Calu3 (cell line): ENCODE data around the gene KLF14. TPM values are rescaled to one million over a fixed set of nuclear protein-coding genes. Genes with fewer than 3 reads are reported as not detected.

ENCODE experiments used
- BruUV-seq: library from RNA; stranded (reverse); fragments of 400-500 nt; replicated peaks from 2 replicates; lab custom pipeline; 2021; lab: Mats Ljungman, UMichigan
- CTCF ChIA-PET: fragments of 300-600 bp; sonication (Branson Sonifier 250); formaldehyde crosslinking; loops from one replicate; lab custom pipeline; 2022; ENCODE audit warnings: antibody characterized with exemption; lab: Charles Lee
- DNase-seq: peaks from one replicate; pipeline ENCODE4 v3.0.0; 2022
- H3K27ac Mint-ChIP-seq: one replicate; pipeline ENCODE4 v1.8.0; 2022; ENCODE audit warnings: mixed read lengths; ENCODE audit not compliant: unreplicated experiment
- H3K27me3 Mint-ChIP-seq: one replicate; pipeline ENCODE4 v1.8.0; 2022; ENCODE audit warnings: mixed read lengths; ENCODE audit not compliant: unreplicated experiment
- H3K36me3 Mint-ChIP-seq: one replicate; pipeline ENCODE4 v1.8.0; 2022; ENCODE audit warnings: mild to moderate bottlenecking, moderate library complexity, mixed read lengths; ENCODE audit not compliant: insufficient read depth, unreplicated experiment
- H3K4me1 Mint-ChIP-seq: one replicate; pipeline ENCODE4 v1.8.0; 2022; ENCODE audit warnings: mild to moderate bottlenecking, low read depth, mixed read lengths; ENCODE audit not compliant: unreplicated experiment
- H3K4me3 Mint-ChIP-seq: one replicate; pipeline ENCODE4 v1.8.0; 2022; ENCODE audit warnings: mild to moderate bottlenecking, low read depth, moderate library complexity, mixed read lengths; ENCODE audit not compliant: unreplicated experiment
- H3K9me3 Mint-ChIP-seq: one replicate; pipeline ENCODE4 v1.8.0; 2022; ENCODE audit warnings: low read depth, mixed read lengths; ENCODE audit not compliant: unreplicated experiment
- CTCF ChIP-seq: fragments of 200-600 bp; IDR thresholded peaks from one replicate; pipeline ENCODE4 v1.8.0; 2022; ENCODE audit warnings: antibody characterized with exemption; ENCODE audit not compliant: unreplicated experiment
- intact Hi-C: fragments of 100-400 bp; cut with micrococcal nuclease; formaldehyde crosslinking; loops from one replicate; pipeline ENCODE4 v1.10.0; 2022; ENCODE audit not compliant: unreplicated experiment
- total RNA-seq: library from RNA; stranded (reverse); gene quantifications from 2 replicates; pipeline ENCODE4 v1.2.3, GENCODE V29; 2022

The KLF14 gene
- total RNA-seq, 1 experiment from 2014 or later, result 0.17 TPM

GRCh38 chr7:130750755-130751154 lies 16.7 kb upstream of the KLF14 start:
- no peaks in the 10 kb centered on the region for H3K36me3 Mint-ChIP-seq
- DNase-seq, result no peak
- TF ChIP-seq CTCF, result no peak
- H3K4me1 Mint-ChIP-seq, result no peaks in the 10 kb centered on the region
- H3K27me3 Mint-ChIP-seq, result peaks cover 74% of the 10 kb centered on the region
- intact Hi-C loops, result loop anchor here (10.0 kb wide), 1 partner anchor 676 kb away; the partner anchor contains the start of gene KLHDC10
- H3K9me3 Mint-ChIP-seq, result no peaks in the 10 kb centered on the region
- H3K27ac Mint-ChIP-seq, result no peak overlapping the region
- BruUV-seq, result no TSS peak
- CTCF ChIA-PET, result no interaction called here
- H3K4me3 Mint-ChIP-seq, result no peak overlapping the region

GRCh38 chr7:130748531-130749389 lies 14.8 kb upstream of the KLF14 start:
- intact Hi-C loops, result no loop called here
- no peak overlapping the region for H3K27ac Mint-ChIP-seq
- CTCF ChIA-PET, result interaction anchor here (0.7 kb wide), 1 partner anchor 24 kb away, joined by 4 read pairs; no protein-coding TSS in a partner anchor
- DNase-seq, result no peak
- H3K4me3 Mint-ChIP-seq, result no peak overlapping the region
- no peaks in the 10 kb centered on the region for H3K36me3 Mint-ChIP-seq
- no TSS peak for BruUV-seq
- peaks cover 72% of the 10 kb centered on the region for H3K27me3 Mint-ChIP-seq
- TF ChIP-seq CTCF, result no peak
- no peaks in the 10 kb centered on the region for H3K9me3 Mint-ChIP-seq
- no peaks in the 10 kb centered on the region for H3K4me1 Mint-ChIP-seq

DNA sequence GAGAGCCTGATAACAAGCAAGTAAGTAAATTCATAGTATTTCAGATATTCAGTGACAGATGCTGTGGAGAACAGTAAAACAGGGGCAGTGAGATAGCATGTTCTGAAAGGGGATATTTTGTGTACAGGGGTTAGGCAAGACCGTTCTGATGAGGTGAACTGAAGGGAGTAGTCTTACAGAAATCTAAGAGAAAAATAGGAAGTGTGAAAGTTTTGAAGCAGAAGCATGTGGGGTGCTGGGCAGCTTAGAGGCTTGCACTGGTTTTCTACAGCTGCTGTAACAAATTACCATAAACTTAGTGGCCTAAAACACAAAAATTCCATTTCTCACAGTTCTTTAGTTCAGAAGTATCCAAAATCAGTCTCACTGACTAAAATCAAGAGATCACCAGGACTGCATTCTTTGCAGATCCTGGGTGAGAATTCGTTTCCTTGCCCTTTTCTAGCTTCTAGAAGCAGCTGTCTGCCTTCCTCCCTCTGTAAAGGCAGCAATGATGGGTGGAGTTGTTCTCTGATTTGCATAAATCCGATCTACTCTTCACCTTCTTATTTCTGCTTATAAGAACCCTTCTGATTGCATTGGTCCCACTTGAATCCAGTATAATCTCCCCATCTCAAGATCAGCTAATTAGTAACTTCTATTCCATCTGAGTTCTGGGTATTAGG lies 7.5 kb upstream of the KLF14 start:
- no peaks in the 10 kb centered on the region for H3K4me1 Mint-ChIP-seq
- H3K27me3 Mint-ChIP-seq, result peaks cover 28% of the 10 kb centered on the region
- H3K27ac Mint-ChIP-seq, result no peak overlapping the region
- H3K9me3 Mint-ChIP-seq, result no peaks in the 10 kb centered on the region
- BruUV-seq, result no TSS peak
- intact Hi-C loops, result no loop called here
- no peak for DNase-seq
- CTCF ChIA-PET, result no interaction called here
- no peaks in the 10 kb centered on the region for H3K36me3 Mint-ChIP-seq
- H3K4me3 Mint-ChIP-seq, result no peak overlapping the region
- TF ChIP-seq CTCF, result no peak

DNA sequence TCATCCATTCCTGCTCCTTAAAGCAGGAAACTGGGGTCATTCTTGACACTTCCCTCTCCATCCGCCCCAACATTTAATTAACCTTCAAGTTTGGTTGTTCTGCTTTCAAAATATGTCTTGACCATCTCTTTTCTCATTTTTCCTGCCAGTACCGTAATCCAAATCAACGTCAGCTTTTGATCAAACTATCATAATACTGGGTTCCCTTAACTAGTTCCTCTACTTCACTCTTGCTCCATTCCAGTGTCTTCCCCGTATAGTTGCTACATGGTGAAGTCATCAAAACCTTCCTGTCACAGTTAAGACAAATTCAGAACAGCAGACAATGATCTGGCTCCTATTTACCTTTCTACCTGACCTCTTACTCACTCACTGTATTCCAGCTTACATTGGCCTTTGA lies 6.6 kb upstream of the KLF14 start:
- TF ChIP-seq CTCF, result no peak
- H3K27ac Mint-ChIP-seq, result no peak overlapping the region
- no peaks in the 10 kb centered on the region for H3K4me1 Mint-ChIP-seq
- BruUV-seq, result no TSS peak
- H3K36me3 Mint-ChIP-seq, result no peaks in the 10 kb centered on the region
- peaks cover 35% of the 10 kb centered on the region for H3K27me3 Mint-ChIP-seq
- intact Hi-C loops, result no loop called here
- no peak for DNase-seq
- no peaks in the 10 kb centered on the region for H3K9me3 Mint-ChIP-seq
- CTCF ChIA-PET, result no interaction called here
- H3K4me3 Mint-ChIP-seq, result no peak overlapping the region
